Measurements from ENCODE around the gene SMPDL3A.
A peak's percentile ranks its signal among the peaks of the same experiment; 100 is the strongest.
"Not testable (repeated sequence)": the region's sequence is repeated elsewhere in the genome, so short reads cannot be mapped to it uniquely, and the experiment has no call there.

Gene SMPDL3A

GRCh38 chr6:122747573-122747972 is 41.5 kb upstream of the SMPDL3A start:
- no peak for TF ChIP-seq CTCF (IDR thresholded peaks at IDR 0.05; ENCODE audit: low read depth, low read length)
- H3K4me3 ChIP-seq (ENCODE audit: low read depth, low read length), result no peak overlapping the region
- DNase-seq (ENCODE audit: low read depth, low spot score), result no peak
- in situ Hi-C loops (cut with HindIII; ENCODE audit: low sequenced_read_pairs), result no loop called here

GRCh38 chr6:122748945-122749344 is 40.1 kb upstream of the SMPDL3A start:
- in situ Hi-C loops (cut with HindIII; ENCODE audit: low sequenced_read_pairs); DNase-seq (ENCODE audit: low read depth, low spot score); H3K4me3 ChIP-seq (ENCODE audit: low read depth, low read length): not testable (repeated sequence)

- in situ Hi-C loops (cut with HindIII; ENCODE audit: low sequenced_read_pairs), result no loop called here
- no peak for TF ChIP-seq CTCF (IDR thresholded peaks at IDR 0.05; ENCODE audit: low read depth, low read length)
- DNase-seq (ENCODE audit: low read depth, low spot score), result no peak
Measured at GRCh38 chr6:122749451-122750050, 39.5 kb upstream of the SMPDL3A start.

GRCh38 chr6:122751326-122751725 is 37.7 kb upstream of the SMPDL3A start:
- in situ Hi-C loops (cut with HindIII; ENCODE audit: low sequenced_read_pairs), result no loop called here
- TF ChIP-seq CTCF (IDR thresholded peaks at IDR 0.05; ENCODE audit: low read depth, low read length), result no peak
- DNase-seq (ENCODE audit: low read depth, low spot score), result no peak
- no peak overlapping the region for H3K4me3 ChIP-seq (ENCODE audit: low read depth, low read length)

More at GRCh38 chr6:122749451-122750050, 39.5 kb upstream of the SMPDL3A start:
- no peak overlapping the region for H3K4me3 ChIP-seq (ENCODE audit: low read depth, low read length)

- DNase-seq (ENCODE audit: low read depth, low spot score), result no peak
- no peak for TF ChIP-seq CTCF (IDR thresholded peaks at IDR 0.05; ENCODE audit: low read depth, low read length)
- no peak overlapping the region for H3K4me3 ChIP-seq (ENCODE audit: low read depth, low read length)
- in situ Hi-C loops (cut with HindIII; ENCODE audit: low sequenced_read_pairs), result no loop called here
Measured at GRCh38 chr6:122752459-122752858, 36.6 kb upstream of the SMPDL3A start.

- TF ChIP-seq CTCF (IDR thresholded peaks at IDR 0.05; ENCODE audit: low read depth, low read length), result no peak
- no peak overlapping the region for H3K4me3 ChIP-seq (ENCODE audit: low read depth, low read length)
- no peak for DNase-seq (ENCODE audit: low read depth, low spot score)
- in situ Hi-C loops (cut with HindIII; ENCODE audit: low sequenced_read_pairs), result no loop called here
Measured at GRCh38 chr6:122753000-122753687, 35.9 kb upstream of the SMPDL3A start.

GRCh38 chr6:122753688-122754056 is 35.4 kb upstream of the SMPDL3A start:
- no peak for TF ChIP-seq CTCF (IDR thresholded peaks at IDR 0.05; ENCODE audit: low read depth, low read length)
- DNase-seq (ENCODE audit: low read depth, low spot score), result peak; percentile 60
- in situ Hi-C loops (cut with HindIII; ENCODE audit: low sequenced_read_pairs), result no loop called here
- no peak overlapping the region for H3K4me3 ChIP-seq (ENCODE audit: low read depth, low read length)

All from astrocyte of the spinal cord (primary cell).